Progenitor cell of endocrine pancreas (in vitro differentiated cells): ENCODE results near the gene TAF4. TPM values are rescaled to one million over a fixed set of nuclear protein-coding genes. Genes with fewer than 3 reads are reported as not detected.

Experiments used
- DNase-seq: peaks from one replicate; pipeline ENCODE4 v3.0.0; 2021; ENCODE audit warnings: low spot score; ENCODE audit not compliant: unreplicated experiment
- H3K27ac Mint-ChIP-seq: 2 replicates; pipeline ENCODE4 v1.8.0; 2021; ENCODE audit warnings: mild to moderate bottlenecking, moderate library complexity, mixed read lengths
- H3K27me3 Mint-ChIP-seq: 2 replicates; pipeline ENCODE4 v1.8.0; 2021; ENCODE audit warnings: mixed read lengths
- H3K36me3 Mint-ChIP-seq: 2 replicates; pipeline ENCODE4 v1.8.0; 2022; ENCODE audit warnings: mixed read lengths; ENCODE audit not compliant: insufficient read depth
- H3K4me1 Mint-ChIP-seq: 2 replicates; pipeline ENCODE4 v1.8.0; 2021; ENCODE audit warnings: low read depth, mixed read lengths
- H3K4me3 Mint-ChIP-seq: 2 replicates; pipeline ENCODE4 v1.8.0; 2021; ENCODE audit warnings: low read depth, mild to moderate bottlenecking, moderate library complexity, mixed read lengths
- H3K9me3 Mint-ChIP-seq: 2 replicates; pipeline ENCODE4 v1.8.0; 2021; ENCODE audit warnings: low read depth, mixed read lengths
- total RNA-seq: library from RNA; stranded (reverse); gene quantifications from 2 replicates; pipeline ENCODE4 v1.2.1, GENCODE V29; 2021
- TF ChIP-seq, protein P1 (sequence below): fragments of 200-600 bp; sonication (generic); IDR thresholded peaks from one replicate; pipeline ENCODE4 v1.5.0; 2021; ENCODE audit warnings: antibody characterized with exemption, mild to moderate bottlenecking; ENCODE audit not compliant: unreplicated experiment

Gene TAF4
- total RNA-seq, 1 donor from 2014 or later = 34.7 TPM

GRCh38 chr20:62012631-62013030, 53.0 kb downstream of the TAF4 start:
- H3K27ac Mint-ChIP-seq = no peak overlapping the region
- H3K4me1 Mint-ChIP-seq = peaks cover 10% of the 10 kb centered on the region
- no peaks in the 10 kb centered on the region for H3K9me3 Mint-ChIP-seq
- H3K36me3 Mint-ChIP-seq = peaks cover 11% of the 10 kb centered on the region
- DNase-seq = no peak
- TF ChIP-seq, protein P1, sequence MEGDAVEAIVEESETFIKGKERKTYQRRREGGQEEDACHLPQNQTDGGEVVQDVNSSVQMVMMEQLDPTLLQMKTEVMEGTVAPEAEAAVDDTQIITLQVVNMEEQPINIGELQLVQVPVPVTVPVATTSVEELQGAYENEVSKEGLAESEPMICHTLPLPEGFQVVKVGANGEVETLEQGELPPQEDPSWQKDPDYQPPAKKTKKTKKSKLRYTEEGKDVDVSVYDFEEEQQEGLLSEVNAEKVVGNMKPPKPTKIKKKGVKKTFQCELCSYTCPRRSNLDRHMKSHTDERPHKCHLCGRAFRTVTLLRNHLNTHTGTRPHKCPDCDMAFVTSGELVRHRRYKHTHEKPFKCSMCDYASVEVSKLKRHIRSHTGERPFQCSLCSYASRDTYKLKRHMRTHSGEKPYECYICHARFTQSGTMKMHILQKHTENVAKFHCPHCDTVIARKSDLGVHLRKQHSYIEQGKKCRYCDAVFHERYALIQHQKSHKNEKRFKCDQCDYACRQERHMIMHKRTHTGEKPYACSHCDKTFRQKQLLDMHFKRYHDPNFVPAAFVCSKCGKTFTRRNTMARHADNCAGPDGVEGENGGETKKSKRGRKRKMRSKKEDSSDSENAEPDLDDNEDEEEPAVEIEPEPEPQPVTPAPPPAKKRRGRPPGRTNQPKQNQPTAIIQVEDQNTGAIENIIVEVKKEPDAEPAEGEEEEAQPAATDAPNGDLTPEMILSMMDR = no peak
- H3K27me3 Mint-ChIP-seq = no peaks in the 10 kb centered on the region
- no peak overlapping the region for H3K4me3 Mint-ChIP-seq

DNA sequence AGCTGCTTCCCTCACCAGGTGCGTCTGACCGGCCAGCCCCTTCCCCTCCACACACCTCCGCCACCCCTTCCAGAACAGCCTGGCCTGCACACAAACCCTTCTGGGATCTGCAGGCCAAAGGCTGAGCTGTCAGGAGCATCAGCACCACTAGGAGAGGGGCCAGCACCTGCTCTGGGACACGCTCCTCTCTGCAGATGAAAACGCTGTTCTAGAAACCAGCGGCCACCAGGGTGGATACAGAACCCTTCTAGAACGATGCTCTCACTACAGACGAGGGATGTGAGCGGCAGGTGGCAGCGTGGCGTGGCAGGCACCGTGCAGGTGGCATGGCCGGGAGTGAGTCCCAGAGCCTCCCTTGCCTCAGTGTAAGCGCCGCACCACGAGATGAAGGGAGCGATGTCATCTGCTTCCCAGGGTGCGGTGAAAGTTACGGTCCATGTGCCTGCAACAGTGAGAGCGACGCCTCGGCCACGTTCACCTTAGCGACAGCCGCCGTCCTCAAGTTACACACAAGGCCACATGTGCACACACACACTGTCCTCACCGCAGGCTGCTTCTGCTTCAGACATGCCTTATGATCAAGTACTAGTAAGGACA, 53.6 kb downstream of the TAF4 start:
- DNase-seq = no peak
- peaks cover 13% of the 10 kb centered on the region for H3K36me3 Mint-ChIP-seq
- H3K4me3 Mint-ChIP-seq = no peak overlapping the region
- TF ChIP-seq, protein P1 = no peak
- H3K9me3 Mint-ChIP-seq = no peaks in the 10 kb centered on the region
- H3K4me1 Mint-ChIP-seq = peaks cover 10% of the 10 kb centered on the region
- no peaks in the 10 kb centered on the region for H3K27me3 Mint-ChIP-seq
- no peak overlapping the region for H3K27ac Mint-ChIP-seq

DNA sequence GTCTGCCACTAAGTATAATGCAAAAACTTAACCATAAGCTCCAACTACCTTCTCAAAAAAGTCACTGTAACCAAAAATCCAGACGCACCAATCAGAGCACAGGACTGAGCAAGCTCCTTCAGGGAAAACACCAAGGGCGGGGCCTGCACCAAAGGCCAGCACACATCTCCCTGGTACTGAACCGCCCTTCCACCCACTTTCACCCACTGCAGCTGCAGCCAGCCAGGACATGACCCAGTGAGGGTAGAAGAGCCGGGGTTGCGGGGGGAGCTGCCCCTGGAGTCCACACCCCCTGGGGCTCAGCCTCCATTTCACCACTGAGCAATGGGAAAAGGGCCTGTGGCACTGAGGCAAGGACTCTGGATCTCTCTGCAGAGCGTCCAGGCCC, 54.3 kb downstream of the TAF4 start:
- no peak overlapping the region for H3K4me3 Mint-ChIP-seq
- no peaks in the 10 kb centered on the region for H3K9me3 Mint-ChIP-seq
- H3K36me3 Mint-ChIP-seq = peaks cover 15% of the 10 kb centered on the region
- TF ChIP-seq, protein P1 = no peak
- H3K27me3 Mint-ChIP-seq = no peaks in the 10 kb centered on the region
- no peak overlapping the region for H3K27ac Mint-ChIP-seq
- DNase-seq = no peak
- H3K4me1 Mint-ChIP-seq = peaks cover 10% of the 10 kb centered on the region

DNA sequence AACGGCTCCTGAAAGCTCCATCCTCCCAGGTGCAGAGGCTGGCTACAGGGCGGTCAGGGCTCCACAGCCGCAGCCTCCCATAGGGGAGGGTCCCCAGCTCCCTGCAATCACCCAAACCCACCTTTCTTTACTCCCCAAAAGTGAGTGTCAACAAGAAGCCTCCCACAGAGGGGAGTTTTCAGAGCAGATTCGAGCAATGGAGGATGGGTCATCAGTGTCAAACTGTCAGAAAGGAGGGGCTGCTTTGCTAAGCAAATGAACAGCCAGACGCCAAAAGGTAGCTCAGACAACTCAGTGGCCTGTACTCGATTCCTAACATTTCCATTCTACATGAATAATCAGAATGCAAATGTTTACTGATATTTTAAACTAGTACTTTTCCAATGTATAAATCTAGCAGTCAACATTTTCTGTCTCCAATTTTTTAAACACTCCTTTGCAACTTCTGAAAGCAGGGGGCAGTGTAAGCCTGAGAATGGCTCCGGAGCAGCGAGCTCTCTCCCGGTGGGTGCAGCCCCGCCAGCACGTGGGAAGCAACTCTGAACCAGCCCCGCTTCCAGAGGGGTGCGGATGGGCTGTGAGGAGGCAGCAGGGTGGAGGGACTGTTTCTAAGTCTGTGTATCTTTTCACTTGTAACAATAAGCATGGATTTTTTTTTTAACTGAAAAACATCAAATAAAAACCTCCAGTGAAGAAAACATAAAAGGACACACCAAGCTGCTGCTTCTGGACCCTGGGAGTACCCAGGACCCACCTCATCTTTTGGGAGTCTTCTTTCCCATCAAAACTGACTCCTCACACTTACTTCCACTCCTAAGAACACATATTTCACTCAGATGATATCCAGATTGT, 54.9 kb downstream of the TAF4 start:
- Mint-ChIP-seq H3K4me1 (peaks cover 9% of the 10 kb centered on the region), H3K27ac (peak overlapping the region; percentile 34), H3K27me3 (no peaks in the 10 kb centered on the region), H3K9me3 (no peaks in the 10 kb centered on the region), H3K4me3 (no peak overlapping the region), H3K36me3 (peaks cover 18% of the 10 kb centered on the region)
- peak; percentile 38 for DNase-seq
- TF ChIP-seq, protein P1 = peak; percentile 75

DNA sequence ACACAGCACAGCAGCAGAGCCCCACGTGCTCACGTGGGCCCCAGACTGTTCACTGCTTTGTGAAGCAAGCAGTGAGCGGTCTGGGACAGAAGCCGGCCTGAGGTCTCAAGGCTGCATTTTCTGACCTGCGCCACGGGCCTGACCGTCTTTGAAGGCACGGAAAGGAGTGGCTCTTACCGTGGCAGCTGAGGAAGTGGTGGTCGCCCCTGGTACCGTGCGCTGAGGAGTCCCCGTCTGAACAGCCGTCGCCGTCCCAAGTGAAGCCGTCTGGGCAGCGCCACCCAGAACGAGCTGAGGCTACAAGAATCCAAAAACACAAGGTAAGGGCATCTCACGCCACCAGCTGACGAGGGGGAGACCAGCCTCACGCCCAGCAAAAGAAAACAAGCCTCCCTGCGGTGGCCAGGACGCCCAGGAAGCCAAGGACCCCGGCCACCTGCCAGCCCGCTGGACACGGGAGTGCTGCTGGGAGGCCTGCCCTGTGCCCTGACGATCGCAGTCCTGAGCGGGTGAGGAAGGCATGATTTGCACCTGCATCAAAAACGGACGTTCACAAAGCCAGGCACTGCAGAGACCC, 55.7 kb downstream of the TAF4 start:
- Mint-ChIP-seq H3K27me3 (no peaks in the 10 kb centered on the region), H3K27ac (no peak overlapping the region), H3K4me1 (peaks cover 4% of the 10 kb centered on the region), H3K9me3 (no peaks in the 10 kb centered on the region), H3K4me3 (no peak overlapping the region), H3K36me3 (peaks cover 19% of the 10 kb centered on the region)
- no peak for DNase-seq
- TF ChIP-seq, protein P1 = no peak
